Adrenal gland (tissue), 5 donors: ENCODE data around the gene ILK.

Source experiments
- CTCF ChIP-seq, 6 experiments: fragments of 450-650 bp in 4 of 6; fragments of 200-600 bp in 2 of 6; sonication (generic) in 1 of 6; IDR thresholded peaks; 1 replicate in 5 of 6; 2 replicates in 1 of 6; pipeline versions ENCODE4 v1.5.1 to v1.8.0; 2016 to 2021; ENCODE audit warnings: antibody characterized with exemption in 6 of 6, mild to moderate bottlenecking in 2 of 6, moderate library complexity in 1 of 6
- POLR2A ChIP-seq, 2 donors: fragments of 450-650 bp; IDR thresholded peaks; one replicate each; pipeline ENCODE4 v1.6.1; 2017; ENCODE audit warnings: antibody characterized with exemption in 2 of 2, mild to moderate bottlenecking in 2 of 2, moderate library complexity in 1 of 2
- donor health status: DM: no; HTN: no; CAD: no.

- no peak for TF ChIP-seq POLR2A (IDR thresholded peaks at IDR 0.05)
- no peak for TF ChIP-seq CTCF (IDR thresholded peaks at IDR 0.05)
These were observed 34.3 kb downstream of the ILK start for GRCh38 chr11:6637871-6638270.
